ENCODE measurements around the gene MYO3B.
"Not testable (repeated sequence)": the region's sequence is repeated elsewhere in the genome, so short reads cannot be mapped to it uniquely, and the experiment has no call there.

Gene MYO3B

GRCh38 chr2:170212625-170213280 is 34.8 kb downstream of the MYO3B start:
- no peak for DNase-seq

DNA sequence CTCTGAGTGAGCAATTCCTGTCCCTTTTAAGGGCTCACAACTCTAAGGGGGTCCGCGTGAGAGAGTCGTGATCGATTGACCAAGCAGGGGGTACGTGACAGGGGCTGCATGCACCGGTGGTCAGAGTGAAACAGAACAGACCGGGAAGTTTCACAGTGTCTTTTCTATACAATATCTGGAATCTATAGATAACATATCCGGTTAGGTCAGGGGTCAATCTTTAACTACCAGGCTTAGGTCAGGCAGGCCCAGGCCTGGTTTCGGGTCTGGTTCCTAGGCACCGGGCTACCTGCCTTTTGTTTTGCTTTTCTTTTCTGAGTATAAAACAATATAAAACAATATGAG is 35.3 kb downstream of the MYO3B start:
- DNase-seq, result not testable (repeated sequence)

DNA sequence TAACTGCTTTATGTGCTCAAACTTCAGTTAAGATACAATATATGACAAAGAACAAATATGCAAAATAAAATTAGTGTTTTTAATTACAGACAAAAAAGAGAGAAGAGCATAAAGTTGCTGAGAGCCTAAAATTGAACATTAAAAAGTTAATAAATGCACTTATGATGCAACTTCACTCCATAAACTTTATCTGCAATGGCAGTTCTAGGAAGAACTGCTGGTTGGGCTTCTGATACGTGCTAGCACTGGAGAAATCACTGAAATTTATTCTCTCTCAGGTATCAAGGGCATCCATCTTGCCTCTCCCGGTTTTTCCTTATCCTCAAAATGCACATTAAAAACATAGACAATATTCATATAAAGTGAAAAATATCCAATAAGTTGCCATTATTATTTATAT is 35.7 kb downstream of the MYO3B start:
- DNase-seq, result no peak

DNA sequence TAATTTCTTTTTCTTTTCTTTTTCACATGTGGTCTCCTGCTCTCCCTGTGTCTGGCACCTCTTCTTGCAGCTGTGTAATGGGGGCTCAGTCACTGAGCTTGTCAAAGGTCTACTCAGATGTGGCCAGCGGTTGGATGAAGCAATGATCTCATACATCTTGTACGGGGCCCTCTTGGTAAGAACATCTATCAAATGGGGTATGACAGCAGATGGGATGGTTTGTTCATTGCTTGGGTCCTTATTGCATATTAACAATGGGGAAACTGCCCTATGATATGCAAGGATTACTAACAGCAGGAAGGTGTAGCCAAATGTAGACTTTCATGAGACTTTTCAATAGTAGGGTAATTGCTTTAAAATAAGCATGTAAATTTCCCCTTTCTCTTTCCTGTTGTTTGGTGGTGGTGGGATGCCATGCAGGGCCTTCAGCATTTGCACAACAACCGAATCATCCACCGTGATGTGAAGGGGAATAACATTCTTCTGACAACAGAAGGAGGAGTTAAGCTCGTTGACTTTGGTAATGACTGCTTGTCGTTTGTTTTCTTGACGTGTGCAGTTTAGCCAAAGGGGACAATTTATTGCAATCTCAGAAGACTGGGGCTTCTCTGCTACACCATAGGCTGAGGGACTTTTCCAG is 36.5 kb downstream of the MYO3B start:
- no peak for DNase-seq

- no peak for DNase-seq
Measured at GRCh38 chr2:170215021-170215420, 37.1 kb downstream of the MYO3B start.

DNA sequence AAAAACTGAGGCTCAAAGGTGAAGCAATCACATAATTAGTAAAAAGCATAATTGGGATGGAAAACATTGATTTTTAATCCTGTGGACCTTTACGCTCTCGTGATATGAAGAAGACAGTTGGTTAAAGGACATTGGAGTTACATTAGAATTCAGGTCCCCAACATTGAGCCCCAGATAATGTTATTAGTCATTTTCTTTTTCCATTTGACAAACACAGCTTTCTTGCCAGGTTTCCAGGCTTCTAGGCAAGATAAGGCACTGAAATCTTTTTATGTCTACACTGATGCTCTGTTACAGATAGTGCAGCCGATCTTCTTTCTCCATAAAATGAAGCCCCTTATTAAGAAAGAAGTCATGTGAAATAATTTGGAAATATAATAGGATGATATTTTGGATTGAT is 38.5 kb downstream of the MYO3B start:
- DNase-seq, result no peak

DNA sequence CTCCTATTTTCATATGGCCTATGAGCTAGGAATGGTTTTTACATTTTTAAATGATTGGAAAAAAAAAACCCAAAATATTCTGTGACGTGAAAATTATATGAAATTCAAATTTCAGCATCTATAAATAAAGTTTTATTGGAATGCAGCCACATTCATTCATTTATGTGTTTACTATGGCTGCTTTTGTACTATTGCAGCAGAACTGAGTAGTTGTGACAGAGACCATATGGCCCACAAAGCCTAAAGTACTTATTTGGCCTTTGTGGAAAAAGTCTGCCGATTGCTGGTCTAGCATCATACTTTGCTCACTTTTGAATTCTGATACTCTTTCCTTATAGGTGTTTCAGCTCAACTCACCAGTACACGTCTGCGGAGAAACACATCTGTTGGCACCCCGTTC is 39.0 kb downstream of the MYO3B start:
- DNase-seq, result no peak

DNA sequence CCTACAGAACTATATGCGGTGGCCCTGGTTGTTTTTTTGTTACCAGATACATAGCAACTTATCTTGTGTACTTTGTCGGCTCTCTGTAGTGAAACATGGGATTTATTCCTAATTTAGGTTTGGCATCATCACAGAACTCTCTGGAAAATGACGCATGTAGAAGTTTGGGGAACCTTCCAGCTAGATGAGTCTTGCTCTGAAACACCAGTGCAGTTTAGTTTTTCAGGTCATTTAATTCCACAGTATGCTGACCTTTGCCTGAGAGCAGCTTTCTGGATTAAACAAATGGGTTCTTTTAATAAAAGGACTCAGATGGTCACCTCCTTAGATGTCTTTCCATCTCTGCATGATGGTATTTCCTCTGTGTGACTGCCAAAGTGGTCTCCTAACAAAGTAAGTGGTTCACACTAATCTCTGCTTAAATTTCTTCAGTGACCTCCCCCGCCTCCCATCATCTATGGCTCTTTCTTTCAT is 39.9 kb downstream of the MYO3B start:
- no peak for DNase-seq

GRCh38 chr2:170218456-170218855 is 40.5 kb downstream of the MYO3B start:
- peak; percentile 23 for DNase-seq

- no peak for DNase-seq
Measured at GRCh38 chr2:170218931-170219330, 41.0 kb downstream of the MYO3B start.

GRCh38 chr2:170221317-170222288 is 43.7 kb downstream of the MYO3B start:
- no peak for DNase-seq

DNA sequence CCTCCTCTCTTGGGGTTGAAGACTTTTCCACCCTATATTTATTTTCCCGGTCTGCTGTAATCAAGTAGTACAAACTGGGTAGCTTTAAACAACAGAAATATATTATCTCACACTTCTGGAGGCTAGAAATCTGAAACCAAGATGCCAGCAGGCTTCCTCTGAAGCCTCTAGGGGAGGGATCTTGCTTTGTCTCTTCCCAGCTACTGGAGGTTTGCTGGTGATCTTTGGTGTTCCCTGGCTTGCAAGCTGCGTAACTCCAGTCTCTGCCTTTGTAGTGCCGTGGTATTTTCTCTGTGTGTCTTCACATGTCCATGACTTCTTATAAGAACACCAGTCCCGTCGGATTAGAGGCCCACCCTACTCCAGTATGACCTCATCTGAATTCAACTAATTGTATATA is 44.4 kb downstream of the MYO3B start:
- no peak for DNase-seq

GRCh38 chr2:170222842-170223241 is 44.9 kb downstream of the MYO3B start:
- DNase-seq, result no peak

DNA sequence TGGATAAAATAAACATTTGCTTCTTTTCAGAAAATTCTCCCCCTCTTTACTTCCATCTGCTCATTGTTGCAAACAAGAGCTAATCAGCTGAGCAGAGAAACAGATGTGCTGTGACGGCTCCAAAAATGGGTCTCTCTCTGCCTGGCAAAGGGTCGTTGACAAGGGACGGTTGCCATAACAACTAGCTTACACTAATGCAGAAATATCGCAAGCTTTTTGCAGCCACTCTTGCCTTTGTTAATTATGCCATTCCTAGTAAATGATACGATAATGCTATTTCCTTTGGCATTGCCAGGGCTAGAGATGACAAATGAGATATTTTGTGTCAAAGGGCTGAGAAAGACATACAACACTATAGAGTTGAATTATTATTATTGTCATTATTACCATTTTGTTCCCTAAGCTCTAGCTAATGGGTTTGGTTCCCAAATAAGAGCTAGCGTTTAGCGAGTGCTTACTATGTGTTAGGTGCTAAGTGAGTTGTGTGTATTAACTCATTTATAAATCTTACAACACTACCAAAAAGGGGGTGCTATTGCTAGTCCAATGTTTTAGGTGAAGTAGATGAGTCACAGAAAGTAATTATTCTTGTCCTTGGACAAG is 46.8 kb downstream of the MYO3B start:
- DNase-seq, result peak; percentile 75

DNA sequence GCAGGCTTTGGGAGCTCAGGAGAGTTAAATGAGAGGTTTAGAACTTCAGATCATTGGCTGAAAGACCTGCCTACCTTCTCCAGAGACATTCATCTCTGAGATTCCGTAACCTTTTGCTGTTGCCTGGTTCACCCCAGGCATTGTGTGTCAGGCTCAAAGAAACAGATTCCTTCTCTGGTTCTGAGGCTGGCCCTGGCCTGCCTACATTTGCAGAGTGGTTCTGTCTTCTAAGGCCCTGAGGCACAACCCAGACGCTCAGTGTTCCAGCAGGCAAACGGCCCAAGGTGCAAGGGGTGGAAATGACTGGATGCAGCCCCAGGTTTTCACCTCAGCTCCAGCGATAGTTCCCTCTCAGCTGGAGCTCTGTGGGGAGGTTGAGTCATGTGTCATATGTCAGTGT is 48.3 kb downstream of the MYO3B start:
- DNase-seq, result no peak

DNA sequence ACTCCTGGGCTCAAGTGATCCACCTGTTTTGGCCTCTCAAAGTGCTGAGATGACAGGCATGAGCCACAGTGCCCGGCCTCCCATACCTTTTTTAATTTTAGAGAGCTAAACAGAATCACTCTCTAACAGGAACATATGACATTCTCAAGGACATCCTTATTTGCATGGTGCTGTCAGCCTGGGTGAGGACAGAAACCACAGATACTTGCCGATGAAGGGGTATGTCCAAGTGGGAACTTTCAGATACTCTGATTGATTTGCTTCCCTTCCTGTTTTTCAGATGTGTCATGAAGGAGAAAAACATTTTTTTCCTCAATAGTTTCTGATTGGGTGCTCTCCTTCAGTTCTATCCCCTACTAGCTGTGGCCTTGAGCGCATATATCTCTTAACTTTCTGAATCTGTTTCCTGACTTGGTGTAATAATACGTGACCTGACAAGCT is 49.6 kb downstream of the MYO3B start:
- no peak for DNase-seq

- no peak for DNase-seq
Measured at GRCh38 chr2:170227951-170228350, 50.0 kb downstream of the MYO3B start.

DNA sequence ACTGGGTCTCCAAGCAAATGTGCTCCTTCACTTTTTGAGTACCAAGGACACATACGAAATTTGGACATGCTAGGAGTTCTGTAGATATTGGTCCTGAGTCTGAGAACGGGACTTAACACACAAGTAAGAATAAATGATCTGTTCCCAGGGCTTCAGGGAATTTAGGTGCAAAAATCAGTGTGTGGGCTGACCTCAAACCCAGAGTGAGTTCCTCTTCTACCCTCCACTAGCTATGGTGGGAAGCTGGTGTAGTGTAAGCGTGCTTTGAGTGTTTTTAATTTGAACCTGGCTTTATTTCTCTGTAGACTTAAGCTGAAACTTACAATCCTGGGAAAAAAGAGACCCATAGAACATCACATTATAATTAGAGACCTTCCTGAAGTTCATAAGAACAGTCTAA is 50.5 kb downstream of the MYO3B start:
- DNase-seq, result no peak

DNA sequence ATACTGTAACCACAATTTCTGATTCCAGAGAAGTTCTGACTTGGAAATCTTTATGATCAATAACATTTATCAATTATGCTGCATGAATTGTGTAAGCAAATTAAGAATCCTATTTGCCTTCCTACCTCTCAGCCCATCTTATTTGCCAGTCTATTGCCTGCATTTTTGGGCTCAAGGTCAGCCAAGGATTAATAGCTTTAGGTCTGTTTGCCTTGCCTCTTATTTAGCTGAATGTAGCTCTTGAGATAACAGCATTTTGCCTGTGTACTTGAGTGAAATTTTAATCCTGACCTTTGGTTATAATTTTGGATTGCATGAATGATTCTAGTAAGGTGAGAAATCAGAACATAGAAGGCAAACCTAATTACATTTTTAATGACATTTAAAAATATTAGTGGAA is 51.2 kb downstream of the MYO3B start:
- DNase-seq, result no peak

- DNase-seq, result no peak
Measured at GRCh38 chr2:170229744-170230143, 51.8 kb downstream of the MYO3B start.

DNA sequence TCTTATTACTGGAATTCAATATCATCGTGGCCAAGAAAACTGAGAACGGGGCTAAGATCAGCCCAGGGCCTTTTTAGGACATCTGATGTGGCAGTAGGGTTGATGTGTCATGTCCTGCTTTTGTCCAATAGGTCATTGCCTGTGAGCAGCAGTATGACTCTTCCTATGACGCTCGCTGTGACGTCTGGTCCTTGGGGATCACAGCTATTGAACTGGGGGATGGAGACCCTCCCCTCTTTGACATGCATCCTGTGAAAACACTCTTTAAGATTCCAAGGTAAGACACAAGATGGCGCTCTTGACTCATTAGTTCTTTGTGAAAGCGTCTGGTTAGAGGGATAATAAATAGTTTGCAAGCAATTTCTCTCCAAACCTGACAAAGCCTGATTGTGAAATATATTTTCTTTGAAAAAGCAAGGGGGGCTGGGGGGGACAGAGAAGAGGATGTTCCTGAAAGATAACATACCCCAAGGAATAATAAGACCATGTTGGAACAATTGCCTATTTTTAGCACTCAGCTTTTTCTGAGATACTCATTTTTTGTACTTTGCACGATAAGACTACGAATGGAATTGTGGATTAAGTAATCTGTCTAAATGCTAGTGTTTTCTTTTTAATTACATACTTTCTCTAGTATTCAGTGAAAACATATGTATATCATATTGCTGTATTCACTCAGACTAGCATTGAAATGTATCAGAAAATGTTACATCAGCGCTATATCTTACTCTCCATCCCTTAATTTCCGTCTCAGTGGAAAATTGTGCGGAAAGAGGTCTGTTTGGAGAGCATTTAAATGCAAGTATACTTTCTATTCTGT is 58.1 kb downstream of the MYO3B start:
- peak; percentile 64 for DNase-seq

DNA sequence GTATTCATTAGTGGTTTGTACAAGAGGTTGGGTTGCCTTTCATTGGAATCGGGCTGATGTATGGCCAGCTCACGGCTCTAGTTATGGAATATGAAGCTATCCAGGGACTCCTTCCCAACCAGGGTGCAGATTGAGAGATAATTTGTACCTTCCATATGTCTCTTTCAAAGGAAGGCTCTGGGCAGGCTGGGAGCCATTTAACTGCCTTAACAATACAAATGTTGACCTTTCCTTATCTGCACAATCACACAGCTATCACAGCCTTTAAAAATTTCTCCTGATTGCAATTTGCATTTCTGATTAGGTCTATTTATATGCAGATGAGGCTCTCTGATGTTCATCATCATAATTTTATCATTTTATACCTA is 58.7 kb downstream of the MYO3B start:
- DNase-seq, result no peak

Measured in NCI-H1436 treated with DMSO at 0.1 percent for 48 hours (cell line).